ENCODE measurements around the gene ZNF133.

Gene ZNF133

DNA sequence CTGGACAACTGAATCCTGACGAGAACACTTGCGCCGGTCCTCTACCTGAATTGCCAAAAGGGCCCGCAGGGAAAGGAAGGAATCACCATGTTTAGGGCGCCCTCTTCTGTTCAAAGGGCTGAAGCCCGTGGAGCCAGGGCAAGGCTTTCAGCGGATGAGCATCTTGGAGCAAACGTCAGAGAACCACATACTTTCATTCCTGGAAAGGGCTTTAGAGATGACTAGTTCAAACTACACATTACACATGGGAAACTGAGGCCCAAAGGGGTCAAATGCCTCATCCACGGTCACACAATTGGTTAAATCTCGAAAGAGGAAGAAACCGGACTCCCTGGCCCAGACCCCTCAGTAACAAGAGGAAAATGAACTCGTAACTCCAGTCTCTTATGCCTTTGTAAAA, 11.5 kb upstream of the ZNF133 start:
- Histone ChIP-seq H3K9me3 (ENCODE audit: control insufficient read depth in 5 of 5, low read length in 5 of 5) (no peaks in the 10 kb centered on the region), H3K4me3 (ENCODE audit: low read depth in 1 of 5, low read length in 5 of 5) (no peak overlapping the region), H3K36me3 (ENCODE audit: control insufficient read depth in 5 of 5, insufficient read depth in 5 of 5, low read length in 5 of 5) (no peaks in the 10 kb centered on the region), H3K27me3 (ENCODE audit: control insufficient read depth in 5 of 5, insufficient read depth in 4 of 5, low read length in 5 of 5) (peaks cover 0 to 11% (median 6%) of the 10 kb centered on the region in 5 donors), H3K9ac (ENCODE audit: low read length in 5 of 5) (no peak overlapping the region), H3K27ac (ENCODE audit: low read depth, low read length) (no peak overlapping the region), H3K4me1 (ENCODE audit: control insufficient read depth in 5 of 5, insufficient read depth in 5 of 5, low read length in 5 of 5) (peaks cover 0 to 4% (median 3%) of the 10 kb centered on the region in 5 donors)

DNA sequence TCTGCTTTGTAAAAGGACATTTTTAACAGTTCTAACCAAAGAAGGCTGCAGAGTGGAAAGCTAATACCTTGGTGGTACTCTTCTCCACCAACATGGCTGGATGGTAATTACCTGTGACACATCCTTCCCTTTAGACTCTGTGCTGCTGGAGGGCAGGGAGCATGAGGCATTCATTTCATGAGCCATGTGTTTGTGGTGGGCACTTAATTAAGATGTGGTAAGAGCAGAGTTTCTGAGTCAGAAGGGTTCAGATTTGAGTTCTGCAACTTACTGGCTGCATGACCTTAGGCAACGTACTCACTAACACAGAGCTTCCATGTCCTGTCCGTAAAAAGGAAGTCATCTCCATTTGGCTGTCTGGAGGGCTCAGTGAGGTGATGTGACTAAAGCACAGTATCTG, 9.1 kb upstream of the ZNF133 start:
- peaks cover 2 to 5% (median 3%) of the 10 kb centered on the region in 5 donors for H3K9me3 ChIP-seq (ENCODE audit: control insufficient read depth in 5 of 5, low read length in 5 of 5)

DNA sequence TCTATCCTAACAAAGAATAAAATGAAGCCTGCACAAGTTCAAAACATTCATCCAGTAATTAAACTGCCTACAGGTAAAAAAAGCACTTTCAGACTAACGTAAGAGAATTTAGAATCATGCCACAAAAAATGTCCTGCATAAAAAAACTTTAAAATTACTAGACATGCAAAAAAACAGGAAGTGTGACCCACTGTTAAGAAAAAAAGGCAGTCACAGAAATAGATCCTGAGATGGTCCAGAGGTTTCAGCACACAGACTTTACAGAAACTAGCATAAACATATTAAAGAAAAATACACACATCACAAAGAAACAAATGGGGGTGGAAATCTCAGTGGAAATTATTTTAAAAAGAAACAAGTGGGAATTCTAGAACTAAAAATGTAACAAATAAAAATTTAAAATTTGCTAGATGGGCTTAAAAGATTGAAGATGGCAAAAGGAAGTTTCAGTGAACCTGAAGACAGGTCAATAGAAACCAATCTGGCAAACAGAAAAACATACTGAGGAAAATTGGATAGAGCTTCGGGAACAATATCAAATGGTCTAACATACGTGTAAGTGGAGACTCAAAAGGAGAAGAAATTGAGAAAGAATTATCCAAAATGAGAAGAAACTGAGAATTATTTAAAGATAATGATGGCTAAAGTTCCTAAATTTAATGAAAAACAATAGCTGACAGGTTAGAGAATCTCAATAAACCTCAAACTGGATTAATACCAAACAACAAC, 3.4 kb upstream of the ZNF133 start:
- no peak overlapping the region for H3K4me3 ChIP-seq (ENCODE audit: low read depth in 1 of 5, low read length in 5 of 5)
- no peaks in the 10 kb centered on the region for H3K36me3 ChIP-seq (ENCODE audit: control insufficient read depth in 5 of 5, insufficient read depth in 5 of 5, low read length in 5 of 5)
- peaks cover 0 to 10% (median 4%) of the 10 kb centered on the region in 5 donors for H3K27me3 ChIP-seq (ENCODE audit: control insufficient read depth in 5 of 5, insufficient read depth in 4 of 5, low read length in 5 of 5)
- H3K9ac ChIP-seq (ENCODE audit: low read length in 5 of 5) = no peak overlapping the region
- no peak overlapping the region for H3K27ac ChIP-seq (ENCODE audit: low read depth, low read length)
- H3K4me1 ChIP-seq (ENCODE audit: control insufficient read depth in 5 of 5, insufficient read depth in 5 of 5, low read length in 5 of 5) = peaks cover 4 to 23% (median 20%) of the 10 kb centered on the region in 5 donors
- H3K9me3 ChIP-seq (ENCODE audit: control insufficient read depth in 5 of 5, low read length in 5 of 5) = peaks cover 13 to 28% (median 24%) of the 10 kb centered on the region in 5 donors

More for the DNA sequence above, 9.1 kb upstream of the ZNF133 start:
- Histone ChIP-seq H3K27ac (ENCODE audit: low read depth, low read length) (no peak overlapping the region), H3K4me3 (ENCODE audit: low read depth in 1 of 5, low read length in 5 of 5) (no peak overlapping the region), H3K4me1 (ENCODE audit: control insufficient read depth in 5 of 5, insufficient read depth in 5 of 5, low read length in 5 of 5) (peaks cover 0 to 4% (median 0%) of the 10 kb centered on the region in 5 donors), H3K36me3 (ENCODE audit: control insufficient read depth in 5 of 5, insufficient read depth in 5 of 5, low read length in 5 of 5) (no peaks in the 10 kb centered on the region), H3K9ac (ENCODE audit: low read length in 5 of 5) (no peak overlapping the region), H3K27me3 (ENCODE audit: control insufficient read depth in 5 of 5, insufficient read depth in 4 of 5, low read length in 5 of 5) (peaks cover 0 to 14% (median 6%) of the 10 kb centered on the region in 5 donors)

DNA sequence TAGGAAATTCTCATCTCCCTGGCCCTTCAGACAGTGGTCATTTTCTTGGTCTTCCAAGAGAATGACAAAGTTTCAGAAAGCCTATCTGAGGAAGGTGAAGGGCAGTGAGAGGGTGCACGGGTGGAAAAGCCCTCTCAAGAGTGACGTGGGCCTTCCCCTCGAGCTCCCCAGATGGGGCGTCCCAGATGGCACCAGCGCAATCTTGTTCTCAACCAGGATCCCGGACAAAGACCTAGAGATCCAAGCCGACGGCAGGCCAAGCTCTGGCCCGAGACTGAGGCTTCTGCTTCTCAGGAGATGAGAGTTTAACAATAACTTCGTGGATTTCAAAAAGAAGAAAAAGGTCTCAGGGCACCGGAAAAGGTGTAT, 797 bp upstream of the ZNF133 start:
- peaks cover 4 to 23% (median 22%) of the 10 kb centered on the region in 5 donors for H3K4me1 ChIP-seq (ENCODE audit: control insufficient read depth in 5 of 5, insufficient read depth in 5 of 5, low read length in 5 of 5)
- peaks cover 2 to 10% (median 7%) of the 10 kb centered on the region in 5 donors for H3K36me3 ChIP-seq (ENCODE audit: control insufficient read depth in 5 of 5, insufficient read depth in 5 of 5, low read length in 5 of 5)
- peak overlapping the region; percentile 90 to 99 (median 95) for H3K4me3 ChIP-seq (ENCODE audit: low read depth in 1 of 5, low read length in 5 of 5)
- H3K9ac ChIP-seq (ENCODE audit: low read length in 5 of 5) = peak overlapping the region; percentile 85 to 95 (median 92)
- peaks cover 13 to 28% (median 24%) of the 10 kb centered on the region in 5 donors for H3K9me3 ChIP-seq (ENCODE audit: control insufficient read depth in 5 of 5, low read length in 5 of 5)
- H3K27ac ChIP-seq (ENCODE audit: low read depth, low read length) = peak overlapping the region; percentile 94
- peaks cover 0 to 6% (median 0%) of the 10 kb centered on the region in 5 donors for H3K27me3 ChIP-seq (ENCODE audit: control insufficient read depth in 5 of 5, insufficient read depth in 4 of 5, low read length in 5 of 5)

DNA sequence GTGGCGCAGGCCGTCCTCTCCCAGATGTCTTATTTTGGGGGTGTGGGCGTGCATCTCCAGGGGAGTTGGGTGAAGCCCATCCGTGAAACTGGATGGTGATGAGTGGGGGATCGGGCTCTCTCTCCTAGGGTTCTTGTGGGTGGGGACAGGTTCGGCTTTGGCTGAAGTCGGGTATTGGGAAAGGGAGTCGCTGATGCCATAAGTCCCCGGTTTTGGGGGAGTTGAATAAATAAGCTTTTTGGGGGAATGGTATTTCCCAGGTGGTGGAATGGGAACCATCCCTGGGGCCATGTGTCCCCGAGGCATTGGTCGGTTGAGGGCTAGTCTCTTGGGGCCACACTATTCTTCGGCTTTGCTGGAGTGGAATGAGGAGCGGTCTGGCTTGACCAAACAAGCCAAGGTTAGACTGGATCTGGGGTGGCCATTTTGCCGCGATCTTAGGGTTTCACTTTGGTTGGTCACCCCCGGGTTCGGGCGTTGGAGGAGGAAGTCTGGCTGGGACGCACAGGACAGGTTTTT, 481 bp downstream of the ZNF133 start:
- H3K27ac ChIP-seq (ENCODE audit: low read depth, low read length) = peak overlapping the region; percentile 94
- H3K4me3 ChIP-seq (ENCODE audit: low read depth in 1 of 5, low read length in 5 of 5) = peak overlapping the region; percentile 90 to 99 (median 95)
- H3K4me1 ChIP-seq (ENCODE audit: control insufficient read depth in 5 of 5, insufficient read depth in 5 of 5, low read length in 5 of 5) = peaks cover 4 to 29% (median 23%) of the 10 kb centered on the region in 5 donors
- peaks cover 11 to 28% (median 24%) of the 10 kb centered on the region in 5 donors for H3K9me3 ChIP-seq (ENCODE audit: control insufficient read depth in 5 of 5, low read length in 5 of 5)
- peaks cover 3 to 16% (median 7%) of the 10 kb centered on the region in 5 donors for H3K36me3 ChIP-seq (ENCODE audit: control insufficient read depth in 5 of 5, insufficient read depth in 5 of 5, low read length in 5 of 5)
- H3K9ac ChIP-seq (ENCODE audit: low read length in 5 of 5) = peak overlapping the region; percentile 40 to 95 (median 87)
- peaks cover 0 to 4% (median 0%) of the 10 kb centered on the region in 5 donors for H3K27me3 ChIP-seq (ENCODE audit: control insufficient read depth in 5 of 5, insufficient read depth in 4 of 5, low read length in 5 of 5)

DNA sequence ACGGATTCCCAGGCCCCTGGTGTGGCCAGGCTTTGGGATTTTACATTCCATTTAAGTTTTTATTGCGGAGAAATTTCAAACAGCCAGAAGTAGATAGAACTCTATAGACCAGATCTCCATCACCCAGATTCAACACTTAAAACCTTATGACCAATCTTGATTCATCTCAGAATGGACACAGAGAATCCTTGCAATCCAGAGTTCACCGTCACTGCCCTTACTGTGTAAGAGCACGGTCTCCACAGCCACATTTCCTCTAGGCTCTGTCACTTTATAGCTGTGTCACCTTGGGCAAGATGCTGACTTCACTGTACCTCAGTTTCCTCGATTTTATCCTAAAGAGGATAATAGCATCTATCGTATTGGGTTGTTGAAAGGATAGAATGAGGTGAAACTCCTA, 979 bp downstream of the ZNF133 start:
- H3K9me3 ChIP-seq (ENCODE audit: control insufficient read depth in 5 of 5, low read length in 5 of 5) = peaks cover 11 to 24% (median 20%) of the 10 kb centered on the region in 5 donors
- peaks cover 0 to 4% (median 0%) of the 10 kb centered on the region in 5 donors for H3K27me3 ChIP-seq (ENCODE audit: control insufficient read depth in 5 of 5, insufficient read depth in 4 of 5, low read length in 5 of 5)
- H3K36me3 ChIP-seq (ENCODE audit: control insufficient read depth in 5 of 5, insufficient read depth in 5 of 5, low read length in 5 of 5) = peaks cover 3 to 16% (median 7%) of the 10 kb centered on the region in 5 donors
- H3K4me1 ChIP-seq (ENCODE audit: control insufficient read depth in 5 of 5, insufficient read depth in 5 of 5, low read length in 5 of 5) = peaks cover 4 to 29% (median 23%) of the 10 kb centered on the region in 5 donors
- peak overlapping the region; percentile 90 to 99 (median 95) for H3K4me3 ChIP-seq (ENCODE audit: low read depth in 1 of 5, low read length in 5 of 5)
- peak overlapping the region; percentile 40 to 95 (median 87) for H3K9ac ChIP-seq (ENCODE audit: low read length in 5 of 5)
- H3K27ac ChIP-seq (ENCODE audit: low read depth, low read length) = no peak overlapping the region

DNA sequence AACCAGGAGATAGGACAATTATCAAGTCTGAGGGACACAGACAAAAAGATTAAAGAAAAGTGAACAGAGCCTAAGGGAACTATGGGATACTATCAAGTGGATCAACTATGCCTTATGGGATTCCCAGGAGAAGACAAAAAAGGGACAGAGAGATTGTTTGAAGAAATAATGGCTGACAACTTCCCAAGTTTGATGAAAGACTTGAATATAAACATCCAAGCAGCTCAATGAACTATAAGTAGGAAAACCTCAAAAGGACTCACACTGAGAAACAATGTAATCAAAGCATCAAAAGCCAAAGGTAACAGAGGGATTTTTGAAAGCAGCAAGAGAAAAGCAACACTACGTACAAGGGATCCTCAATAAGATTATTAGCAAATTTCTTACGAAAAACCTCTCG, 11.0 kb downstream of the ZNF133 start:
- Histone ChIP-seq H3K4me1 (ENCODE audit: control insufficient read depth in 5 of 5, insufficient read depth in 5 of 5, low read length in 5 of 5) (no peaks in the 10 kb centered on the region), H3K9ac (ENCODE audit: low read length in 5 of 5) (no peak overlapping the region), H3K27ac (ENCODE audit: low read depth, low read length) (no peak overlapping the region), H3K4me3 (ENCODE audit: low read depth in 1 of 5, low read length in 5 of 5) (no peak overlapping the region), H3K9me3 (ENCODE audit: control insufficient read depth in 5 of 5, low read length in 5 of 5) (no peaks in the 10 kb centered on the region), H3K36me3 (ENCODE audit: control insufficient read depth in 5 of 5, insufficient read depth in 5 of 5, low read length in 5 of 5) (peaks cover 6 to 16% (median 8%) of the 10 kb centered on the region in 5 donors), H3K27me3 (ENCODE audit: control insufficient read depth in 5 of 5, insufficient read depth in 4 of 5, low read length in 5 of 5) (no peaks in the 10 kb centered on the region)

DNA sequence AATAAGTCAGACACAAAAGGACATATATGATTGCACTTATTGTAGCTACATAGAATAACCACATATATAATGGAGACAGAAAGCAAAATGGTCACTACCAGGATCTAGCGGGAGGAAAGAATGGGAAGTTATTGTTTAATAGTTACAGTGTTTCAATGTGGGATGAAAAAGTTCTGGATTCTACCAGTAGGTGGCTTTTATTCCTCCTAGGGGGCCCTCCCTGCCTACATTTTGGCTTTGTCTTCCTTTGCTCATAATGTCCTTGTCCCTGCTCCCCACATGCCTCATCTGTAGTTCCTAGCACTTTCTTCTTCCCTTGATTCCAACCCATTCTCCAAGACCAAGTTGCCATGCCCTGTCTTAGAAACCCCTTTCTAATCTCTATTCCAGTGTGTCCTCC, 16.3 kb downstream of the ZNF133 start:
- peaks cover 14 to 29% (median 26%) of the 10 kb centered on the region in 5 donors for H3K36me3 ChIP-seq (ENCODE audit: control insufficient read depth in 5 of 5, insufficient read depth in 5 of 5, low read length in 5 of 5)
- H3K9me3 ChIP-seq (ENCODE audit: control insufficient read depth in 5 of 5, low read length in 5 of 5) = no peaks in the 10 kb centered on the region
- no peaks in the 10 kb centered on the region for H3K27me3 ChIP-seq (ENCODE audit: control insufficient read depth in 5 of 5, insufficient read depth in 4 of 5, low read length in 5 of 5)
- H3K4me1 ChIP-seq (ENCODE audit: control insufficient read depth in 5 of 5, insufficient read depth in 5 of 5, low read length in 5 of 5) = no peaks in the 10 kb centered on the region
- H3K9ac ChIP-seq (ENCODE audit: low read length in 5 of 5) = no peak overlapping the region
- H3K4me3 ChIP-seq (ENCODE audit: low read depth in 1 of 5, low read length in 5 of 5) = no peak overlapping the region
- no peak overlapping the region for H3K27ac ChIP-seq (ENCODE audit: low read depth, low read length)

DNA sequence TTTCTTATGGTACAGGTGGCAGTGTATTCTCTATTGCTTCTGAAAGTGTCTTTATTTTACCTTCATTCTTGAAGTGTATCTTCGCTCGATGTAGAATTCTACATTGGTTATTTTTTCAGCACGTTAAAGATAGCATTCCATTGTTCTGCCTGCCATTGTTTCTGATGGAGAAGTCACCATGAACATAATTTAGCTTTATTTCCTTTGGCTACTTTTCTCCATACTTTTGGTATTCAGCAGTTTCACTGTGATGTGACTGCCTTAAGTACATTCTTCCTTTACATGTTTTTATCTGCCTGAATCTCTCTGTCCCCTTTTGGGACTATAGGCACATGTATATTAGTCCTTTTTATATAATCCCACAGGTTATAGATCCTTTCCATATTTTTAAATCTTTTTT, 19.0 kb downstream of the ZNF133 start:
- H3K4me3 ChIP-seq (ENCODE audit: low read depth in 1 of 5, low read length in 5 of 5) = no peak overlapping the region

DNA sequence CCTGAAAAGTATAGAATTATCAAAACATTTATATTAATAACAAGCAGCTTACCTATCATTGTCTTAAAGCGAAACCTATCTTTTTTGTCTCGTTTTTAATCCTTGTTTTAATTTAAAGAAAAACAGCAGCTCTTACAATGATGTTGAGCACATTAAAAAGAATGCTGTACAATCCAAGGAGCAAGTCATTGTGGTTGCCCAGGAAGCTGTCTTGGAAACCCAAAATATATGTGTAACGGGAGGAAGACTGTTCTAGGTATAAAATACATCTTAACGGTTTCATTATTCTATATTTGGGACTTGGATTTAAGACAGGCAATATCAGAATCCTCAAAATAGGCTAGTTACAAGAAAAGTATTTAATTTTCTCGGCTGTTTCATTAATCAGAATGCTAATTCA, 21.7 kb downstream of the ZNF133 start:
- Histone ChIP-seq H3K4me1 (ENCODE audit: control insufficient read depth in 5 of 5, insufficient read depth in 5 of 5, low read length in 5 of 5) (no peaks in the 10 kb centered on the region), H3K9ac (ENCODE audit: low read length in 5 of 5) (no peak overlapping the region), H3K36me3 (ENCODE audit: control insufficient read depth in 5 of 5, insufficient read depth in 5 of 5, low read length in 5 of 5) (peaks cover 25 to 44% (median 35%) of the 10 kb centered on the region in 5 donors), H3K9me3 (ENCODE audit: control insufficient read depth in 5 of 5, low read length in 5 of 5) (no peaks in the 10 kb centered on the region), H3K4me3 (ENCODE audit: low read depth in 1 of 5, low read length in 5 of 5) (no peak overlapping the region), H3K27me3 (ENCODE audit: control insufficient read depth in 5 of 5, insufficient read depth in 4 of 5, low read length in 5 of 5) (no peaks in the 10 kb centered on the region), H3K27ac (ENCODE audit: low read depth, low read length) (no peak overlapping the region)

More for the DNA sequence above, 19.0 kb downstream of the ZNF133 start:
- Histone ChIP-seq H3K4me1 (ENCODE audit: control insufficient read depth in 5 of 5, insufficient read depth in 5 of 5, low read length in 5 of 5) (no peaks in the 10 kb centered on the region), H3K36me3 (ENCODE audit: control insufficient read depth in 5 of 5, insufficient read depth in 5 of 5, low read length in 5 of 5) (peaks cover 21 to 31% (median 29%) of the 10 kb centered on the region in 5 donors), H3K9ac (ENCODE audit: low read length in 5 of 5) (no peak overlapping the region), H3K9me3 (ENCODE audit: control insufficient read depth in 5 of 5, low read length in 5 of 5) (no peaks in the 10 kb centered on the region), H3K27me3 (ENCODE audit: control insufficient read depth in 5 of 5, insufficient read depth in 4 of 5, low read length in 5 of 5) (no peaks in the 10 kb centered on the region), H3K27ac (ENCODE audit: low read depth, low read length) (no peak overlapping the region)
